ENCODE measurements around the gene CALD1.

The CALD1 gene

GRCh38 chr7:134882481-134882880 is 103.0 kb downstream of the CALD1 start:
- H3K9me3 ChIP-seq (ENCODE audit: control extremely low read depth in 1 of 5, control insufficient read depth in 4 of 5, insufficient read depth in 2 of 5, low read depth in 1 of 5, low read length in 4 of 5) = no peaks in the 10 kb centered on the region
- POLR2A ChIA-PET = no interaction called here
- CTCF ChIA-PET = no interaction called here
- no peaks in the 10 kb centered on the region for H3K27me3 ChIP-seq (replicated peaks in 2 of 5; ENCODE audit: control insufficient read depth in 4 of 5, insufficient read depth in 5 of 5, low read length in 4 of 5)
- no peak overlapping the region for H3K4me3 ChIP-seq (ENCODE audit: control insufficient read depth in 1 of 7, extremely low read depth in 1 of 7, insufficient read depth in 4 of 7, low read depth in 2 of 7, low read length in 6 of 7)
- no CpG with 5 or more reads among the region's 1 CpG for WGBS (ENCODE audit: insufficient coverage)
- H3K36me3 ChIP-seq (ENCODE audit: control insufficient read depth in 4 of 4, insufficient read depth in 4 of 4, low read length in 3 of 4) = no peaks in the 10 kb centered on the region
- peaks cover 0 to 5% (median 0%) of the 10 kb centered on the region in 4 experiments for H3K4me1 ChIP-seq (ENCODE audit: control extremely low read depth in 1 of 4, control insufficient read depth in 4 of 4, insufficient read depth in 4 of 4, low read length in 3 of 4)
- no peak for DNase-seq
- H3K27ac ChIP-seq (ENCODE audit: insufficient read depth in 1 of 2, low read depth in 1 of 2, low read length in 2 of 2, poor library complexity in 1 of 2, severe bottlenecking in 2 of 2) = no peak overlapping the region

- no peak overlapping the region for H3K27ac ChIP-seq (ENCODE audit: insufficient read depth in 1 of 2, low read depth in 1 of 2, low read length in 2 of 2, poor library complexity in 1 of 2, severe bottlenecking in 2 of 2)
- no peak overlapping the region for H3K4me3 ChIP-seq (ENCODE audit: control insufficient read depth in 1 of 7, extremely low read depth in 1 of 7, insufficient read depth in 4 of 7, low read depth in 2 of 7, low read length in 6 of 7)
- no peaks in the 10 kb centered on the region for H3K9me3 ChIP-seq (ENCODE audit: control extremely low read depth in 1 of 5, control insufficient read depth in 4 of 5, insufficient read depth in 2 of 5, low read depth in 1 of 5, low read length in 4 of 5)
- POLR2A ChIA-PET = no interaction called here
- peak in 2 of 3 donors; percentile 8 to 16 for DNase-seq
- CTCF ChIA-PET = interaction anchor here (1.0 kb wide), 1 partner anchor 12 kb away, joined by 3 read pairs; no protein-coding TSS in a partner anchor
- H3K4me1 ChIP-seq (ENCODE audit: control extremely low read depth in 1 of 4, control insufficient read depth in 4 of 4, insufficient read depth in 4 of 4, low read length in 3 of 4) = peaks cover 0 to 5% (median under 1%) of the 10 kb centered on the region in 4 experiments
- peaks cover 0 to 6% (median 2%) of the 10 kb centered on the region in 5 experiments for H3K27me3 ChIP-seq (replicated peaks in 2 of 5; ENCODE audit: control insufficient read depth in 4 of 5, insufficient read depth in 5 of 5, low read length in 4 of 5)
- 100% methylated on average over 1 of the region's 1 CpG for WGBS (ENCODE audit: insufficient coverage)
- no peaks in the 10 kb centered on the region for H3K36me3 ChIP-seq (ENCODE audit: control insufficient read depth in 4 of 4, insufficient read depth in 4 of 4, low read length in 3 of 4)
These were observed 106.5 kb downstream of the CALD1 start for GRCh38 chr7:134885967-134886352.

GRCh38 chr7:134886353-134887057 is 107.1 kb downstream of the CALD1 start:
- Histone ChIP-seq H3K27ac (ENCODE audit: insufficient read depth in 1 of 2, low read depth in 1 of 2, low read length in 2 of 2, poor library complexity in 1 of 2, severe bottlenecking in 2 of 2) (no peak overlapping the region), H3K9me3 (ENCODE audit: control extremely low read depth in 1 of 5, control insufficient read depth in 4 of 5, insufficient read depth in 2 of 5, low read depth in 1 of 5, low read length in 4 of 5) (no peaks in the 10 kb centered on the region), H3K27me3 (replicated peaks in 2 of 5; ENCODE audit: control insufficient read depth in 4 of 5, insufficient read depth in 5 of 5, low read length in 4 of 5) (peaks cover 0 to 11% (median 2%) of the 10 kb centered on the region in 5 experiments), H3K4me3 (ENCODE audit: control insufficient read depth in 1 of 7, extremely low read depth in 1 of 7, insufficient read depth in 4 of 7, low read depth in 2 of 7, low read length in 6 of 7) (no peak overlapping the region), H3K4me1 (ENCODE audit: control extremely low read depth in 1 of 4, control insufficient read depth in 4 of 4, insufficient read depth in 4 of 4, low read length in 3 of 4) (peaks cover 0 to 8% (median 5%) of the 10 kb centered on the region in 4 experiments), H3K36me3 (ENCODE audit: control insufficient read depth in 4 of 4, insufficient read depth in 4 of 4, low read length in 3 of 4) (no peaks in the 10 kb centered on the region)
- CTCF ChIA-PET = interaction anchor here (1.0 kb wide), 1 partner anchor 11 kb away, joined by 3 read pairs; no protein-coding TSS in a partner anchor
- WGBS (ENCODE audit: insufficient coverage) = 72% methylated on average over 8 of the region's 8 CpGs
- POLR2A ChIA-PET = no interaction called here
- no peak for DNase-seq

- H3K9me3 ChIP-seq (ENCODE audit: control extremely low read depth in 1 of 5, control insufficient read depth in 4 of 5, insufficient read depth in 2 of 5, low read depth in 1 of 5, low read length in 4 of 5) = no peaks in the 10 kb centered on the region
- 100% methylated on average over 3 of the region's 8 CpGs for WGBS (ENCODE audit: insufficient coverage)
- H3K27me3 ChIP-seq (replicated peaks in 2 of 5; ENCODE audit: control insufficient read depth in 4 of 5, insufficient read depth in 5 of 5, low read length in 4 of 5) = peaks cover 0 to 20% (median 6%) of the 10 kb centered on the region in 5 experiments
- no peaks in the 10 kb centered on the region for H3K36me3 ChIP-seq (ENCODE audit: control insufficient read depth in 4 of 4, insufficient read depth in 4 of 4, low read length in 3 of 4)
- ChIA-PET POLR2A (no interaction called here), CTCF (interaction anchor here (1.4 kb wide), 1 partner anchor 8 kb away, joined by 4 read pairs; no protein-coding TSS in a partner anchor)
- DNase-seq = no peak
- no peak overlapping the region for H3K27ac ChIP-seq (ENCODE audit: insufficient read depth in 1 of 2, low read depth in 1 of 2, low read length in 2 of 2, poor library complexity in 1 of 2, severe bottlenecking in 2 of 2)
- H3K4me1 ChIP-seq (ENCODE audit: control extremely low read depth in 1 of 4, control insufficient read depth in 4 of 4, insufficient read depth in 4 of 4, low read length in 3 of 4) = peaks cover 0 to 8% (median 5%) of the 10 kb centered on the region in 4 experiments
- H3K4me3 ChIP-seq (ENCODE audit: control insufficient read depth in 1 of 7, extremely low read depth in 1 of 7, insufficient read depth in 4 of 7, low read depth in 2 of 7, low read length in 6 of 7) = no peak overlapping the region
These were observed 108.1 kb downstream of the CALD1 start for GRCh38 chr7:134887523-134887922.

- 73% methylated on average over 3 of the region's 3 CpGs for WGBS (ENCODE audit: insufficient coverage)
- ChIA-PET CTCF (interaction anchor here (1.4 kb wide), 1 partner anchor 9 kb away, joined by 4 read pairs; no protein-coding TSS in a partner anchor), POLR2A (no interaction called here)
- peaks cover 0 to 8% (median 5%) of the 10 kb centered on the region in 4 experiments for H3K4me1 ChIP-seq (ENCODE audit: control extremely low read depth in 1 of 4, control insufficient read depth in 4 of 4, insufficient read depth in 4 of 4, low read length in 3 of 4)
- H3K27ac ChIP-seq (ENCODE audit: insufficient read depth in 1 of 2, low read depth in 1 of 2, low read length in 2 of 2, poor library complexity in 1 of 2, severe bottlenecking in 2 of 2) = no peak overlapping the region
- DNase-seq = no peak
- no peaks in the 10 kb centered on the region for H3K9me3 ChIP-seq (ENCODE audit: control extremely low read depth in 1 of 5, control insufficient read depth in 4 of 5, insufficient read depth in 2 of 5, low read depth in 1 of 5, low read length in 4 of 5)
- no peaks in the 10 kb centered on the region for H3K36me3 ChIP-seq (ENCODE audit: control insufficient read depth in 4 of 4, insufficient read depth in 4 of 4, low read length in 3 of 4)
- no peak overlapping the region for H3K4me3 ChIP-seq (ENCODE audit: control insufficient read depth in 1 of 7, extremely low read depth in 1 of 7, insufficient read depth in 4 of 7, low read depth in 2 of 7, low read length in 6 of 7)
- H3K27me3 ChIP-seq (replicated peaks in 2 of 5; ENCODE audit: control insufficient read depth in 4 of 5, insufficient read depth in 5 of 5, low read length in 4 of 5) = peaks cover 0 to 25% (median 11%) of the 10 kb centered on the region in 5 experiments
These were observed 108.8 kb downstream of the CALD1 start for GRCh38 chr7:134888141-134888740.

GRCh38 chr7:134890246-134891240 is 111.1 kb downstream of the CALD1 start:
- H3K4me1 ChIP-seq (ENCODE audit: control extremely low read depth in 1 of 4, control insufficient read depth in 4 of 4, insufficient read depth in 4 of 4, low read length in 3 of 4) = peaks cover 0 to 8% (median 5%) of the 10 kb centered on the region in 4 experiments
- no peak overlapping the region for H3K27ac ChIP-seq (ENCODE audit: insufficient read depth in 1 of 2, low read depth in 1 of 2, low read length in 2 of 2, poor library complexity in 1 of 2, severe bottlenecking in 2 of 2)
- peaks cover 0 to 31% (median 11%) of the 10 kb centered on the region in 5 experiments for H3K27me3 ChIP-seq (replicated peaks in 2 of 5; ENCODE audit: control insufficient read depth in 4 of 5, insufficient read depth in 5 of 5, low read length in 4 of 5)
- DNase-seq = no peak
- no peaks in the 10 kb centered on the region for H3K36me3 ChIP-seq (ENCODE audit: control insufficient read depth in 4 of 4, insufficient read depth in 4 of 4, low read length in 3 of 4)
- ChIA-PET POLR2A (no interaction called here), CTCF (no interaction called here)
- 96% methylated on average over 9 of the region's 10 CpGs for WGBS (ENCODE audit: insufficient coverage)
- H3K9me3 ChIP-seq (ENCODE audit: control extremely low read depth in 1 of 5, control insufficient read depth in 4 of 5, insufficient read depth in 2 of 5, low read depth in 1 of 5, low read length in 4 of 5) = peaks cover 0 to under 1% (median 0%) of the 10 kb centered on the region in 5 experiments
- H3K4me3 ChIP-seq (ENCODE audit: control insufficient read depth in 1 of 7, extremely low read depth in 1 of 7, insufficient read depth in 4 of 7, low read depth in 2 of 7, low read length in 6 of 7) = no peak overlapping the region
